GM18502 (cell line): ENCODE measurements around the gene CPXM1.
"Not testable (repeated sequence)": the region's sequence is repeated elsewhere in the genome, so short reads cannot be mapped to it uniquely, and the experiment has no call there.

Source experiments
- ATAC-seq: cut with Tn5 transposase; IDR thresholded peaks from one replicate; pipeline ENCODE4 v1.9.1; 2021; ENCODE audit warnings: mild to moderate bottlenecking; ENCODE audit not compliant: unreplicated experiment, poor library complexity

CPXM1 gene

DNA sequence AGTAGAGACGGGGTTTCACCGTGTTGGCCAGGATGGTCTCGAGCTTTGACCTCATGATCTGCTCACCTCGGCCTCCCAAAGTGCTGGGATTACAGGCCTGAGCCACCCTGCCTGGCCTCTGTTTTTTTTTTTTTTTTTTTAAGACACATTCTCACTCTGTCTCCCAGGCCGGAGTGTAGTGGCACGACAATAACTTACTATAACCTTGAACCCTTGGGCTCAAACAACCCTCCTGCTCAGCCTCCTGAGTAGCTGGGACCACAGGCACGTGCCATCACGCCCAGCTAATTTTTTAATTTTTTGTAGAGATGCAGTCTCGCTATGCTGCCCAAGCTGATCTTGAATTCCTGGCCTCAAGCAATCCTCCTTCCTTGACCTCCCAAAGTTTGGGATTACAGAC lies 26.6 kb downstream of the CPXM1 start:
- no peak for ATAC-seq

DNA sequence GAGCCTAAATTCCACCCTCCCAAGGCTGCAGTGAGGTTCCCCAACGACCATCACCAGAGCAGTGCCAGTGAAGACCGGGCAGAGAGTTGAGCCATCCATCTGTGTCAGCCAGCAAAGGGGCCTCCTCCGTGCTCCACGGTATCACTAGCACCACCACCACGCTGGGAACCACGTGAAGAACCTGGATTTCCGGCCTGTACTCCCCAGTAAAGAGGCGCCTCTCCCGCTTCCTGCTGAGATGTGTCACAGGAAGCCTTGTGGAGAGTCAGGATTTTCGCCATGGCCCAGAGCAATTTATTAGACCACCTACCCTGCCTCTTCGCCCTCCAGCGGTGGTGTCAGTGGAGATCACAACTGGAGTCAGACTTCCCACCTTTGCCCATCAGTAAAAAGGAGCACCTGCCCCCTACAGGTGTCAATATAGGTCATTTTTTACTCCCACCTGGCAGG lies 28.8 kb downstream of the CPXM1 start:
- ATAC-seq: no peak

DNA sequence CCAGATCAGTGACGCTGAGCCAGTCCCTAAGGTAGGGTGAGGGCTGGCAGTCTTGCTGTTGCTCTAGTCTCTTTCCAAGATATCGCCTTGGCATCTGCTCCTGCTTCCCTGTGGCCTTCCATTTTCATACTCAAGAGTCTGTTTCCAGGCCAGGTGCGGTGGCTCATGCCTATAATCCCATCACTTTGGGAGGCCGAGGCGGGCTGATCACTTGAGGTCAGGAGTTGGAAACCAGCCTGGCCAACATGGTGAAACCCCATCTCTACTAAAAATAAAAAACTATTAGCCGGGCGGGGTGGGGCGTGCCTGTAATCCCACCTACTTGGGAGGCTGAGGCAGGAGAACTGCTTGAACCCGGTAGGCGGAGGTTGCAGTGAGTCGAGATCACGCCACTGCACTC lies 30.3 kb downstream of the CPXM1 start:
- not testable (repeated sequence) for ATAC-seq

DNA sequence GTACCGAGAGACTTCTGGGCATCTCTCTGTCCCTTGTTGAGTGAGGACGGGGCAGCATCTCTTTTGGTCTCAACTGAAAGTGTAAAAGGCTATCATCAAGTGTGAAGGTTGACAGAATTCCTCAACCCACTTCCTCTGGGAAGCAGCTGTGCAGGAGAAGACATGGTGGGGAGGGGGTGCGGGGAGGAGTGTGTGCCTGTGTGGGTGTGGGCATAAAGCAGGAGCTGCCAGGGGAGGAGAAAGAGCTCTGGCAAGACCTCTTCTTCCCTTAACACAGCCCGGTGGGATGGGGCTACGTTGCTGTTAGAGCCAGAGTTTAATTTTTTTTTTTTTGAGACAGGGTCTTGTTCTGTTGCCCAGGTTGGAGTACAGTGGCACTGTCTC lies 31.8 kb downstream of the CPXM1 start:
- no peak for ATAC-seq

DNA sequence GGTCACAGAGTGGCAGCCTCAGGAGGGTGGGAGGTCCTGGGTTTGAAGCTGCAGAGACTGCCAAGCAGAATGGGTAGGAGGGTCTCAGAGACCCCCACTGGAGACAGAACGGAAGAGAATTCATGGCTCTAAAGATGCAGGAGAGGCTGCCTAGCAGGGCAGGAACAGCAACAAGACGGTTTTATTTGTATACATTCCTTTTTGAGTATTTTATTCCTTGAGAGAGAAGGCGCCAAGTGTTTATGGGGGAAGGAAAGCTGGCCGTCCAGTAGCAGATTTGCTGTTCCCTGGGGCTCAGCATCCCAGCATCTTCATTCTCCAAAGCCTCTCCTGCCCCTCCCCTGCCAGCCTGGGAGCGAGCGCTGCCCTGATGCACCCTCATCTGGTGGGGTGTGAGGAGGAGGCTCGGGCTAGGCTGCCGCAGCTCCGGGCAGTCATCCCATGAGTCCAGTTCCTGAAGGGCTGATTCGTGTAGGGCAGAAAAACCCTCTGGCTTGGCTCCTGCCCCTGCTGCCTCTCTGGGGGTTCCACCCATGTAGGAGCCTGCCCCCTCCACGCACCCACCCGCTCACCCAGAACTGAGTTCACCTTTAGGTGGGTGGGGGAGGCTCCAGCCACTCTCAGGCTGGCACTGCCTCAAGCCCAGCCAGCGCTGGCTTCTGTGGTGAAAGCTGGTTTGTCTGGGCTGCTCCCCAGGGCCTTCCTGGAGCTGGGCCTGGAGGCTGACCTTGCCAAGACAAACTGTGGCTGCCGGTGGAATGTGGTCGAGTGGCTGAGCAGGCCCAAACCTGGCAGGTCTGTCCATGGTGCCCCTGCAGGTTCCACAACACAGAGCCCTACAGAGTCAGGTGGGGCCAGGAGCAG lies 32.4 kb downstream of the CPXM1 start:
- ATAC-seq: no peak

DNA sequence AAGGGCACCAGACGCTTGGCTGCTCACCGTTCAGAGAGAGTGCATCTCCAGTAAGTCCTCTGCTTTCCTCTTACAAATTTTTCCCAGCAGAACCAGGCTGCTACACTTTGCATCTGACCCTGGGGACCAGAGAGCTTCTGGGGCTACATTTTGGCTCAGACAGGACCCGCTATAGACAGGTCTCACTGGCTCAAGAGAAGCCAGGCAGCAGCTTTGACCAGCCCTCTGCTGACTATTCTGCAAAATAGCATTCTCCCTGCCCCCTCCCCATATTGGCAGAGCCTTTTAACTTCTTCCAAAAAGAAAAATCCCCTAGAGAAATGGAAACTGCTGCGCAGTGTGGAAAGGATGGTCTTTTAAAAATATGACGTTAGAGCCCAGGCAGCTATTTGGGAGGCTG lies 37.2 kb downstream of the CPXM1 start:
- ATAC-seq: no peak

DNA sequence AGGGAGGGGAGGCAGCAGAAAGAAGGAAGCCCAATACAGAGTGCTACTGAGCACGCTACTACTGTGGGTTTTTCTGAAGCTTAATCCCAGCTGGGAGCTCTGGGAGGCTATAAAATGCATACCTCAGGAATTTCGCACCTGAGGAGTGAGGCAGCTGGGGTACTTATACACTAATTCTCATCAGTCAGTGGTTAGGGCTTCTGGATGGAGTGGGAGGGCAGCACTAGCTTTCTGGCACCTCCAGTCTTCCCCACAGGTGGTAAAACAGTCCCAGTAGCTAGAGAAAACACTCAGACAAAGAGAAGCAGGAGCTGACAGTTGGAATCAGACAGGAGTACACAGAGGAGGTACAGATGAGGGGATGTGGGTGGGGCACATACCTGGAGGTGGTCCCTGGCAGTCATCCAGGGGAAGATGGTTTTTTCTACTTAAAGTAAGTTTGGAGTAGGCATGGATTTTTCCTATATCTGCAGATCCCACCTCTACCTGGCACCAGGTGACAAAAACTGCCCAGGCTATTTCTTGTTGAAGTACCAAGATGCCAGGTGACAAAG lies 37.8 kb downstream of the CPXM1 start:
- ATAC-seq: no peak

DNA sequence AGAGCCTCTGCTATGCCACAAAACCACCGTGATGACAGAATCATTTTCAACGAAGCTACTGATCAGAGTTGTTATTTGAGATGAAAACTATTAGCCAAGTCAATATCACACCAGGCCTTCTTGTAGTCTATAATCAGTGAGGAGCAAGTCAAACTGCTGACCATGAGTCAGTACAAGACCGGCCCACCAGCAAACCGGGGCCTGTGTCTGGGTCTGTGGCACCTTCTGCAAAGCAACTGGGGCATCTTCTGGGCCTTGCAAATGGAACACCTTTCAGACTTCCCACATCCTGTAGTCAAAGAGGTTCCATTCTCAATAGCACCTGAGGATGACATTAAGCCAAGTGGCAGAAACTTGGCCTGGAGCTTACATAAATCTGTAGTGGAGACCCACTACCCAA lies 38.5 kb downstream of the CPXM1 start:
- no peak for ATAC-seq

DNA sequence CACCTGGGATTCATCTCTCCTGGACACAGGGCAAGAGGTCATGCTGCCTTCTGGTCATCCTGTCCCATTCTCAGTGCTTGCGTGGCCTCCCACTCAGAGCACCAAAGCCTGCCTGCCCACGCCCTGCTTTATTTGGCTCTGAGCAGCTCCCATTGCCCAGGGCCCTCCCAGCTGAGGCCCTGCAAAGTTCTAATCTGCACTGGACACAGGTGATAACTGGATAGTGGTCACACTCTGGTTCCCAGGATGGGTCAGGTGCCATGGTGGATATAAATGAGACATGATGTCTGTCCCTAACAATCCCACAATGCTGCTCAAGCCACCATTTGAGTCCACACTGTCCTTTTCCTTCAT lies 39.5 kb downstream of the CPXM1 start:
- ATAC-seq: no peak

DNA sequence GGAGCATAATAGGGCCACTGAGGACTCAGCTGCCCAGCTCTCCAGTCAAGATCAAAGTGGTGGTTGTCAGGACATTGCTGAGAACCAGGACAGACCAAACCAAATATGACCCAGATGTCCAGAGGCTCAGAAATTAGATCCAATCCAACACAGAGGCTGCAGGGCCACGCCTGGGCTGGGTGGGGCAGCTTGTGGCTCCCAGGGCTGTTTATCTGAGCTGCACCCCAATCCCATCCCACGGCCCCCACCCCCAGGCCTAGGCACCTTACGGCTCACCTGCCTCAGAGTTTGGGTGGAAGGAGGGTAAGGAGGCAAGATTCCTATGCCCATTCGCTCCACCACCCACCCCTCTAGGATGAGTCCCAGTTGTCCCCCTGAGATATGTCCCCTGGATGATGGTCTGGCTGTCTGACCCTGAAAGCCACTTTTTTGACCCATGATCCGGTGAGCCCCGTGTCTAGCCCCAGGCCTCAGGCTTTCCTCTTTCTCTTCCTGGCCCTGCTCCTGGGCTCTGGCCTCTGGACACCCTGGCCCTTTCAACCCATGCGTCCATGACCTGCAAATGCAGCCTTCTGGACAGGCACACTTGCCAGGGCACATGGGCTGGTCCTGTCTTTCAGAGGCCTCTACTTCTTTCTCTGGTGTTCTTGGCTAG lies 40.0 kb downstream of the CPXM1 start:
- ATAC-seq: no peak

DNA sequence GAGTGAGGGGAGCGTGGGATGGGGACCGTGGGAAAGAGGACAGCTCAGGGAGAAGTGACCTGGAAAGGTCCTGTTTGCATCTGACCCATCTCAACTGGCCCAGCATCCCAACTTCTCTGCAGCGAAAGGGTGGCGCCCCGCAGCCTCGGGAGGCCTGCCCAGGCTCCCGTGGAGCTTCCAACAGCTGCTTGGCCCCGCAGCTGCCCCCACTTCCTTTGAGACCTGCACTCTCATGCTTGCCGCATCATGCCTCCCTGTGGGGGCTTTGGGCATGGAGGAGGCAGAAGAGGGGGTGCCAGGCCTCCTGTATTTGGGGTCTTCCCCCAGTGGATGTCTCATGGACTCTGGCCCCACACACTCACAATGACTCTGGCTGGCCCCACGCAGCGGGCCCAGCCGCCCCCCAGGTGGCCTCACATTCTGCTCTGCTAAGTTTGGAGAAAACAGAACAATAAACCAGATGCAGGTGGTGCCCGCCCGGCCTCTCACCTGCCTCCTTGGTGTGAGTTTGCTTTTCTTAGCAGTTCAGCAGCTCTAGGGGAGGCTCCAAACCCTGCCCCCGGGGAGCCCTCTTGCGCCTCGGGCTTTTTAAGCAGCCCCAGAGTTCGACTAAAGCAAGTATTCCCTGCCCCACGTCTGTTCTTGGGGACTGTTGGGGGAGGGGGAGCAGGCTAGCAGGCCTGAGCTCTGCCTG lies 40.7 kb downstream of the CPXM1 start:
- no peak for ATAC-seq

DNA sequence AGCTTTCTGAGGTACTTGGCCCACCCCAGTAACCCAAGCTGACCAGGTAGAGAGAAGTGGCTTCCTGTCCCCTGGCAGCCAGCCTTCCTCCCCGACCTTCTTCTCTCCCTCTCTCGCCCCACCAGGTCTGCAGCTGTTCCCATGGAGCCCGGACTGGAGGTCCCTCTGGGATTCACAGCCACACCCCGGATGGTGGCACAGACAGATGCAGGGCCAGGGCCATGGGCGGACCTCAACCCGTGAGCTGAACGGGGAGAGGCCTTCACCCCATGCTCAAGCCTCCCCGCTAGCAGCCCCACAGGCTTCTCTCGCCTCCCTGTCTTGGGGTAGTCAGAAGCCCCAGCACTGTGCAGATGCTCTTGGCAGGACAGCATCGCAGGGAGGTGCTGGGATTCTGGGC lies 41.3 kb downstream of the CPXM1 start:
- ATAC-seq: no peak

DNA sequence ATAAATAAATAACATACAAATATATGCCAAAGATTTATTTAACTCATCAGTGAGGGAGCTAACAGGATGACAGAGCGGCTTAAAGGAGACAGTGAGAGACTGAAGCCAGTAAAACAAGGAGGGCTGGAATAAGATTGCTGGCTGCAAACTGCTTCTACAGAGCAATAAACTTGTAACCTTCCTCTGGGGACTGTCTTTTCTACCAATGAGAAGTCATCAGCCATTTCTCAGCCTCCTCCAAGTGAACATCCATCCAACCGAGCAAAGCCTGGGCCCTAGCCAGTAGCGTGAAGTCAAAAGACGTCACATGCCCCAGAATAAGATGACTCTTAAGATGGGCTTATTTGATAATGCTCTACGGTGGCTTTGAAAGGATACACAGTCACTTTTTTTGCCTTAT lies 42.5 kb downstream of the CPXM1 start:
- ATAC-seq: no peak

DNA sequence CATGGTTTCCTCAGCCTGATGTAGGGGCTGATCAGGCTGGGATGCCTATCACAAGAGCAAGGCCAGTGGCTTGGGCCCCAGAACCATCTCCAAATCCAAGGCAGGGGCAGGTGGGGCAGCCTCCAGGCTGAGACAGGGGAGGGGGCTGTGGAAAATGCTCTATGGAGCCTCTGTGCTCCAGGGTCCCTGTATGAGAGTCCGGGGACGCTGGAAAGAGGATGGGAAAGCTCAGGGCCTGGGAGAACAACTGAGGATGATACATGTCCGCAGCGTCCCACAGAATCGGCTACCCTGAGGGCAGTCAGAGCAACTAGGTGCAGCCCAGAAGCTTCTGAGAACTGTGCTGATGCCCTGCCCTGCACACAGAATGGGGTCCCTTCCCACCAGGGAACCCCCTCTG lies 43.4 kb downstream of the CPXM1 start:
- ATAC-seq: no peak

DNA sequence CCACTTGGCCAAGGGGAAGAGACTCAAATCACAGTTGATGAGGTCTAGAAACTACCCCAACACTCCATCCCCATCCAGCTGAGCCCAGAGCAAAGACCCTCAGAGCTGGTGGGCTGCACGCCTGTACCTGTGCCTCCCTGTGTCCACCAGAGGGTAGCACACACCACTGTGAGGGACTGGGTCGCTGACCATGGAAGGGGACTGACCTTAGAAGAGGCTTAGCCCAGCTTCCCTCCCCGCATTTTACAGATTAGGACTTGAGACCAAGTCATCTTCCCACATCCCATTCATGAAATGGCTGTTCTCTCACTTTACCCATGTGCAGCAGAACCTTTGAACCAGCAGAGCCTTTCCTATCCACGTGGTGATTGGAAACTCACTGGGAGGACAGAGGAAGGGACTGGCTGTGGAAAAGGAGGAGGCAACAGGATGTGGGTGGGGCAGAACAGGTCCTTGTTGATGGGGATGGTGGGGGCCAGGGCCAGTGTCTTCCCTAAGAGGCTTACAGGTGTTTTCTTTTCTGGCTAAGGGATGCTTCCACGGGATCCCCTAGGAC lies 44.3 kb downstream of the CPXM1 start:
- no peak for ATAC-seq

DNA sequence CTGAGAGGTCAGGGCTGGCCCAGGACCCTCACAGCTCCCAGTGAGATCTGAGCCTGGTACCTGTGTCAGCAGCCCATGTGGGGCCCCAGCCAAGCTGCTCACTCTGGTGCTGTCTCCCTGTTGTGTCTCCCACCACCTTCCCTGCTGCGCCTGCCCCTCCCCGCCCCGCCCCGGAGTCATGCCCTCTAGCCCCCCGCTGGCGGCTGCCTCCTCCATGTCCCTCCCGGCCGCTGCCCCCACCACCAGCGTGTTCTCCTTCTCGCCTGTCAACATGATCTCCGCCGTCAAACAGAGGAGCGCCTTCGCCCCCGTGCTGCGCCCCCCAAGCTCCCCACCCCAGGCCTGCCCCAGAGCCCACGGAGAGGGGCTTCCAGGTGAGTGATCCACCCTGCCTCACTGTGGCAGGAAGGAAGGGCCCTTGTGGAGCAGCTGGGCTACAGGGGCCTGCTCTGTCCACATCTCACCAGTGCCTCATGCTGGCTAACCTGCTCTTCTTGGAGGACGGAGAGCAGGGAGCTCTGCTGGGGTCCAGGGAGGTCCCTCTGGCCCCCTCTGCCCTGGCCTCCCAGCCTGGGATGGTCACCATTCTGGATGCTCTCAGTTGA lies 44.9 kb downstream of the CPXM1 start:
- no peak for ATAC-seq

DNA sequence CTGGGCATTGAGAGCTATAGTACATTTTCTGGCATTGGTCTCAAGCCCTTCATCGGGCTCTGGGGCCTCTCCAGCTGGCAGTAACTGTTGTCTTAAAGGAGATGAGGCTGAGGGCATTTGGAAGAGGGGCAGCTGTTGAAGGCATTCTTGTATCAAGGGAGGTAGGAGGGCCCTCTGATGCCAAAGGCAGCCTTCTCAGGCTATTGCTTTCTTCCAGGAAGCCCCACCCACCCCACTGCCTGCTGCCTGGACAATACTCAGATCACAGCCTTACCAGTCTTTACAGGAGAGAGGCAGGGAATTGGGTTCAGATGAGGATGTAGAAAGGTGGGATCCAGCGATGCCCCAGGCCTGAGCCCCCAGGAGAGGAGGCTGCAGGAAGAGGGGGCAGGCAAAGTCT lies 46.0 kb downstream of the CPXM1 start:
- ATAC-seq: no peak

DNA sequence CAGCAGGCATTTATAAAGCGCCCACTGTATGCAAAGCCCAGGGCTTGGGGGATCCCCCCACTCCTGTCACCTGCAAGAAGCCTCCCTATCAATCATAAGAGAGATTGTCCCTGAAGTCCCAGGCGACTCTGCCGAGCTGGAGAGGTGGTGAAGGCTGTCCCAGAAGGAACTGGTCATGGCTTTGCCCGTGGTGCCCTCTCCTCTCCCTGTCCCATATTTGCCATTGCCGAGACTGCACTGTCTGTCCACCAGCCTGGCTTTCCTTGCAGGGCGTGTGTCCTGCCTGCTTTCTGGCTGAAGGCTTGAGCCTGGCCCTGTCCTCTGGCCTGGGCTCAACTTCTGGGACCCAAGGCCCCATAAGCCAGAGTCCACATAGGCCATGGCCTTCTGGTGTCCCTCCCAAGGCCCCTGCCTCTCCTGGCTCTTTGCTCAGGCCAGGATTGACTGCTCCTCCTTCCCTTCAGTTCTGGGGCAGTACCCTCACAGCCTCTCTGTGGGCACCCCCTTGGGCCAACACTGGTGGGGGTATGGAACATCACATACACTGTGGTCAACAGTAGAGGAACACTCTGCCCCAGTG lies 46.9 kb downstream of the CPXM1 start:
- ATAC-seq: no peak

DNA sequence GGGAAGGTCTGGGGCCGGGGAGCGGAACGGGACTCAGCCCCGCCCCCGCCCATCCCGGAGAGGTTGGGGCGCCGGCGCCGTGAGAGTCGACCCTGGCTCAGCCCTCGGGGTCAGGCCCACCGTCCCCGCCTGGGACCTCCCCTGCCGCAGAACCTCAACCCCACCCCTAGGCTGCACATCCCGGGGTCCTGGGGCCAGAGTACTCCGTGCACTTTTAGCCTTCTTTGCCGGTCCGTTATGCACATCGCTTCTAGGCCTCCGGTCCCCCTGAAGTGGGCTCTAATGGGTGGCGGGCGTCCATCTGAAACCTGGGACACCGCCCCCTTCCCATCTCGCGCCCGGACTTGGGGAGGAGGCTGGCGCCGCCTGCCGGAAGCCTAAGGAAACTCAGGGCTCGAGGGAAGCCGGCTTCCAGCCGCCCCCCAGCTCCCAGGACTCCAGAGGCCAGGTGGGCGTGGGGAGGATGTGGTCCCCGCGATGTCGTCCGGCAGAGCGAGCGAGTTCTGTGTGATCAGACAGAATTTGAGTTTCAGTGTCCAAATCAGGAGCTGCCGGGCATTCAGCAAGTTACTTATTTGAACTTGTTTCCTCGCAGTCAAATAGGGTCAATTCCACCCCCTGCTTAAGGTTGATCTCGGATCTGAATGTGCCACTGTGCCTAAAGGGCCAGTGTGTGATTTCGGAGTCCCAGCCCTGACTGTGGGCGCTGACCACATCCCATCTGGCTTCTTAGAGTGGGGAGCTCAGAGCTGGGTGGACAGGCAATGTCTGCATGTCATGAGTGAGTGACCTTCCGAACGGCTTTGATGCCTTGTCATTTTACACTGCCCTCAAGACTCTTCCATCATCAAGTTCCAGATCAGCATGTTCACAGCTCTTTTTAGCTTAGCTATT lies 47.6 kb downstream of the CPXM1 start:
- no peak for ATAC-seq
